ENCODE data around the gene RSAD1. TPM values are rescaled to one million over a fixed set of nuclear protein-coding genes. Genes with fewer than 3 reads are reported as not detected.

Gene RSAD1
- total RNA-seq, 1 experiment from 2014 or later, result 51.1 TPM

GRCh38 chr17:50529849-50530248 lies 51.2 kb downstream of the RSAD1 start:
- peaks cover 33% of the 10 kb centered on the region for H3K36me3 Mint-ChIP-seq (ENCODE audit: insufficient read depth, unreplicated experiment)
- no peak for TF ChIP-seq CTCF (IDR thresholded peaks at IDR 0.05; ENCODE audit: unreplicated experiment)
- H3K4me1 Mint-ChIP-seq (ENCODE audit: low read depth, unreplicated experiment), result peaks cover 34% of the 10 kb centered on the region
- H3K4me3 Mint-ChIP-seq (ENCODE audit: low read depth, unreplicated experiment), result no peak overlapping the region
- intact Hi-C loops (cut with micrococcal nuclease; ENCODE audit: unreplicated experiment), result loop anchor here (5.0 kb wide), 1 partner anchor 33 kb away; no protein-coding TSS in a partner anchor
- H3K9me3 Mint-ChIP-seq (ENCODE audit: low read depth, unreplicated experiment), result no peaks in the 10 kb centered on the region
- no TSS peak for BruUV-seq (replicated peaks)
- H3K27me3 Mint-ChIP-seq (ENCODE audit: unreplicated experiment), result peaks cover 20% of the 10 kb centered on the region
- H3K27ac Mint-ChIP-seq (ENCODE audit: unreplicated experiment), result no peak overlapping the region
- DNase-seq, result no peak
- CTCF ChIA-PET, result no interaction called here

GRCh38 chr17:50531428-50532025 lies 52.9 kb downstream of the RSAD1 start:
- CTCF ChIA-PET, result interaction anchor here (0.7 to 1.1 kb wide), 2 partner anchors 16 to 388 kb away, joined by 6 read pairs; no protein-coding TSS in a partner anchor
- no peak for TF ChIP-seq CTCF (IDR thresholded peaks at IDR 0.05; ENCODE audit: unreplicated experiment)
- no peaks in the 10 kb centered on the region for H3K9me3 Mint-ChIP-seq (ENCODE audit: low read depth, unreplicated experiment)
- H3K36me3 Mint-ChIP-seq (ENCODE audit: insufficient read depth, unreplicated experiment), result peaks cover 41% of the 10 kb centered on the region
- H3K4me3 Mint-ChIP-seq (ENCODE audit: low read depth, unreplicated experiment), result peak overlapping the region; percentile 85
- H3K27ac Mint-ChIP-seq (ENCODE audit: unreplicated experiment), result peak overlapping the region; percentile 63
- intact Hi-C loops (cut with micrococcal nuclease; ENCODE audit: unreplicated experiment), result loop anchor here (1.0 to 5.0 kb wide), 2 partner anchors 34 to 49 kb away; no protein-coding TSS in a partner anchor
- no peak for DNase-seq
- peaks cover 47% of the 10 kb centered on the region for H3K4me1 Mint-ChIP-seq (ENCODE audit: low read depth, unreplicated experiment)
- BruUV-seq (replicated peaks), result no TSS peak
- peaks cover 20% of the 10 kb centered on the region for H3K27me3 Mint-ChIP-seq (ENCODE audit: unreplicated experiment)

GRCh38 chr17:50532452-50533024 lies 53.9 kb downstream of the RSAD1 start, which contains the start of gene EPN3:
TSS of gene EPN3 (plus strand) at chr17:50532735. CDS start at chr17:50536557, 3,822 bp downstream.
- Mint-ChIP-seq H3K4me3 (ENCODE audit: low read depth, unreplicated experiment) (peak within 1 kb of the TSS; percentile 85), H3K9me3 (ENCODE audit: low read depth, unreplicated experiment) (no peaks in the 10 kb centered on the region), H3K27me3 (ENCODE audit: unreplicated experiment) (peaks cover 20% of the 10 kb centered on the region), H3K4me1 (ENCODE audit: low read depth, unreplicated experiment) (peaks cover 47% of the 10 kb centered on the region), H3K27ac (ENCODE audit: unreplicated experiment) (peak within 1 kb of the TSS; percentile 63), H3K36me3 (ENCODE audit: insufficient read depth, unreplicated experiment) (peaks cover 51% of the 10 kb centered on the region)
- no peak for TF ChIP-seq CTCF (IDR thresholded peaks at IDR 0.05; ENCODE audit: unreplicated experiment)
- BruUV-seq (replicated peaks), result no TSS peak
- intact Hi-C loops (cut with micrococcal nuclease; ENCODE audit: unreplicated experiment), result loop anchor here (1.0 to 5.0 kb wide), 2 partner anchors 35 to 50 kb away; no protein-coding TSS in a partner anchor
- CTCF ChIA-PET, result interaction anchor here (0.7 to 1.4 kb wide), 5 partner anchors 12 to 201 kb away, joined by 3 to 5 read pairs (median 4); no protein-coding TSS in a partner anchor
- DNase-seq, result peak; percentile 95

- no peak for TF ChIP-seq CTCF (IDR thresholded peaks at IDR 0.05; ENCODE audit: unreplicated experiment)
- Mint-ChIP-seq H3K27ac (ENCODE audit: unreplicated experiment) (peak overlapping the region; percentile 63), H3K4me1 (ENCODE audit: low read depth, unreplicated experiment) (peaks cover 47% of the 10 kb centered on the region), H3K4me3 (ENCODE audit: low read depth, unreplicated experiment) (peak overlapping the region; percentile 85), H3K9me3 (ENCODE audit: low read depth, unreplicated experiment) (no peaks in the 10 kb centered on the region), H3K36me3 (ENCODE audit: insufficient read depth, unreplicated experiment) (peaks cover 57% of the 10 kb centered on the region), H3K27me3 (ENCODE audit: unreplicated experiment) (peaks cover 17% of the 10 kb centered on the region)
- CTCF ChIA-PET, result interaction anchor here (0.6 to 1.4 kb wide), 8 partner anchors 8 to 202 kb away, joined by 3 to 5 read pairs (median 3); no protein-coding TSS in a partner anchor
- BruUV-seq (replicated peaks), result no TSS peak
- DNase-seq, result peak; percentile 47
- intact Hi-C loops (cut with micrococcal nuclease; ENCODE audit: unreplicated experiment), result loop anchor here (5.0 kb wide), 1 partner anchor 36 kb away; no protein-coding TSS in a partner anchor
Observed at GRCh38 chr17:50533185-50533584, 54.5 kb downstream of the RSAD1 start.
